HCT116 (cell line): ENCODE measurements around the gene BBLN. TPM values are rescaled to one million over a fixed set of nuclear protein-coding genes. Genes with fewer than 3 reads are reported as not detected.

Source experiments
- ATAC-seq: fragments of 200-7000 bp; cut with Tn5 transposase; 2 replicates; pipeline ENCODE4 v1.9.1; 2020; ENCODE audit warnings: mild to moderate bottlenecking, moderate library complexity
- BruUV-seq: library from RNA; stranded (reverse); fragments of 400-500 nt; replicated peaks from 2 replicates; lab custom pipeline; 2021; lab: Mats Ljungman, UMichigan
- CTCF ChIA-PET: fragments of 300-600 bp; sonication (Branson Sonifier 250); formaldehyde crosslinking; loops from one replicate; lab custom pipeline; 2021; ENCODE audit warnings: antibody characterized with exemption; lab: Charles Lee
- POLR2A ChIA-PET: fragments of 300-600, 350-600 bp; sonication (Branson Sonifier 250); formaldehyde crosslinking; loops from one replicate; lab custom pipeline; 2021; ENCODE audit warnings: antibody characterized with exemption; lab: Charles Lee
- RAD21 ChIA-PET, 2 experiments: fragments of 300-600 bp; sonication (Branson Sonifier 250); formaldehyde crosslinking; loops; one replicate each; lab custom pipeline; 2023; ENCODE audit warnings: low total read pairs in 2 of 2; ENCODE audit not compliant: uncharacterized antibody in 2 of 2, unreplicated experiment in 2 of 2, low non-redundant PET in 1 of 2; lab: Charles Lee
- DNase-seq: peaks from one replicate; pipeline ENCODE4 v3.0.0-alpha.2; 2010; ENCODE audit warnings: low read depth, low spot score
- H2AFZ ChIP-seq: fragments of 200-600 bp; shearing (Covaris generic), sonication (generic); 2 replicates; pipeline ENCODE4 v1.6.1; 2017; ENCODE audit warnings: low read depth, mixed run types, mixed read lengths, antibody characterized with exemption, low read length; ENCODE audit not compliant: poor library complexity, severe bottlenecking
- H3K27ac ChIP-seq: 2 replicates; pipeline ENCODE4 v1.5.1; 2012; ENCODE audit warnings: low read depth, low read length
- H3K27me3 ChIP-seq: fragments of 200-600 bp; sonication (generic); 2 replicates; pipeline ENCODE4 v1.6.1; 2016; ENCODE audit warnings: mixed run types, low read length, mixed read lengths; ENCODE audit not compliant: insufficient read depth
- H3K36me3 ChIP-seq, 2 experiments: fragments of 200-500 bp in 1 of 2; fragments of 200-600 bp in 1 of 2; sonication (Bioruptor generic) in 1 of 2; sonication (generic) in 1 of 2; 2 replicates each; pipeline versions ENCODE4 v1.5.1 to v1.6.1; 2014 to 2016; ENCODE audit warnings: low read length in 2 of 2, inconsistent platforms in 1 of 2, mixed read lengths in 1 of 2, mixed run types in 1 of 2; ENCODE audit not compliant: insufficient read depth in 2 of 2, control insufficient read depth in 1 of 2
- H3K4me1 ChIP-seq, 2 experiments: fragments of 200-600 bp in 1 of 2; sonication (generic) in 1 of 2; 2 replicates each; pipeline versions ENCODE4 v1.5.1 to v1.6.1; 2012 to 2017; ENCODE audit warnings: low read length in 2 of 2, inconsistent platforms in 1 of 2, mild to moderate bottlenecking in 1 of 2, mixed read lengths in 1 of 2, mixed run types in 1 of 2, moderate library complexity in 1 of 2; ENCODE audit not compliant: insufficient read depth in 2 of 2, control insufficient read depth in 1 of 2
- H3K4me2 ChIP-seq: fragments of 200-600 bp; sonication (generic); 2 replicates; pipeline ENCODE4 v1.6.1; 2017; ENCODE audit warnings: mixed run types, low read length, mixed read lengths
- H3K4me3 ChIP-seq, 2 experiments: fragments of 200-600 bp in 1 of 2; sonication (generic) in 1 of 2; replicated peaks in 1 of 2; 2 replicates each; pipeline ENCODE4 v1.5.1; 2011 to 2016; ENCODE audit warnings: low read length in 2 of 2, control low read depth in 1 of 2, low read depth in 1 of 2, mild to moderate bottlenecking in 1 of 2, mixed read lengths in 1 of 2, mixed run types in 1 of 2
- H3K79me2 ChIP-seq: fragments of 200-600 bp; sonication (generic); 2 replicates; pipeline ENCODE4 v1.6.1; 2017; ENCODE audit warnings: mild to moderate bottlenecking, mixed run types, low read length, moderate library complexity, mixed read lengths; ENCODE audit not compliant: insufficient read depth
- H3K9ac ChIP-seq: fragments of 200-600 bp; sonication (generic); 2 replicates; pipeline ENCODE4 v1.6.1; 2016; ENCODE audit warnings: low read length, mixed read lengths
- H3K9me2 ChIP-seq: fragments of 200-600 bp; sonication (generic), shearing (Covaris generic); 2 replicates; pipeline ENCODE4 v1.6.1; 2017; ENCODE audit warnings: mixed run types, mild to moderate bottlenecking, moderate library complexity; ENCODE audit not compliant: insufficient read depth
- H3K9me3 ChIP-seq, 2 experiments: fragments of 200-500 bp in 1 of 2; fragments of 200-600 bp in 1 of 2; sonication (Bioruptor generic) in 1 of 2; sonication (generic) in 1 of 2; 2 replicates each; pipeline ENCODE4 v1.6.1; 2014 to 2017; ENCODE audit warnings: low read length in 2 of 2, mixed read lengths in 2 of 2, inconsistent platforms in 1 of 2, low read depth in 1 of 2, mild to moderate bottlenecking in 1 of 2, mixed run types in 1 of 2, moderate library complexity in 1 of 2; ENCODE audit not compliant: control insufficient read depth in 1 of 2, insufficient read depth in 1 of 2
- H4K20me1 ChIP-seq: fragments of 200-600 bp; sonication (generic), shearing (Covaris generic); 2 replicates; pipeline ENCODE4 v1.6.1; 2017; ENCODE audit warnings: mixed run types, mild to moderate bottlenecking, moderate library complexity; ENCODE audit not compliant: insufficient read depth
- CBX3 ChIP-seq: IDR thresholded peaks from 2 replicates; pipeline ENCODE4 v1.6.1; 2012; ENCODE audit warnings: low read depth
- CEBPB ChIP-seq: IDR thresholded peaks from 2 replicates; pipeline ENCODE4 v1.6.1; 2012; ENCODE audit warnings: low read depth
- CTCF ChIP-seq, 3 experiments: fragments of 200-600 bp in 1 of 3; sonication (generic) in 1 of 3; IDR thresholded peaks in 2 of 3; conservative IDR thresholded peaks in 1 of 3; 2 replicates each; pipeline ENCODE4 v1.5.1; 2012 to 2017; ENCODE audit warnings: low read depth in 2 of 3, low read length in 2 of 3, antibody characterized with exemption in 1 of 3, borderline replicate concordance in 1 of 3, control low read depth in 1 of 3, mild to moderate bottlenecking in 1 of 3, mixed read lengths in 1 of 3, mixed run types in 1 of 3, moderate library complexity in 1 of 3; ENCODE audit not compliant: insufficient read depth in 1 of 3
- EGR1 ChIP-seq: IDR thresholded peaks from 2 replicates; pipeline ENCODE4 v1.6.1; 2012; ENCODE audit warnings: low read depth
- EZH2 ChIP-seq: fragments of 200-600 bp; sonication (generic); IDR thresholded peaks from 2 replicates; pipeline ENCODE4 v1.6.1; 2017; ENCODE audit warnings: antibody characterized with exemption, mixed run types
- RAD21 ChIP-seq: IDR thresholded peaks from 2 replicates; pipeline ENCODE4 v1.6.1; 2012; ENCODE audit warnings: low read depth, mild to moderate bottlenecking
- REST ChIP-seq: IDR thresholded peaks from 2 replicates; pipeline ENCODE4 v1.6.1; 2012; ENCODE audit warnings: low read depth
- SIN3A ChIP-seq: IDR thresholded peaks from 2 replicates; pipeline ENCODE4 v1.6.1; 2012; ENCODE audit warnings: low read depth
- SRF ChIP-seq: IDR thresholded peaks from 2 replicates; pipeline ENCODE4 v1.6.1; 2012; ENCODE audit warnings: low read depth
- YY1 ChIP-seq: IDR thresholded peaks from 2 replicates; pipeline ENCODE4 v1.6.1; 2011; ENCODE audit warnings: low read length, low read depth, moderate library complexity, mild to moderate bottlenecking; ENCODE audit not compliant: insufficient replicate concordance; ENCODE audit errors: extremely low read depth
- intact Hi-C: fragments of 100-400 bp; cut with micrococcal nuclease; formaldehyde crosslinking; loops from 2 replicates; pipeline ENCODE4 v1.10.0; 2022
- total RNA-seq: library from RNA; stranded (reverse); gene quantifications from one replicate; pipeline ENCODE4 v1.2.1, GENCODE V29; 2021; ENCODE audit not compliant: unreplicated experiment

The BBLN gene
- total RNA-seq, 1 experiment from 2014 or later, result 119 TPM

DNA sequence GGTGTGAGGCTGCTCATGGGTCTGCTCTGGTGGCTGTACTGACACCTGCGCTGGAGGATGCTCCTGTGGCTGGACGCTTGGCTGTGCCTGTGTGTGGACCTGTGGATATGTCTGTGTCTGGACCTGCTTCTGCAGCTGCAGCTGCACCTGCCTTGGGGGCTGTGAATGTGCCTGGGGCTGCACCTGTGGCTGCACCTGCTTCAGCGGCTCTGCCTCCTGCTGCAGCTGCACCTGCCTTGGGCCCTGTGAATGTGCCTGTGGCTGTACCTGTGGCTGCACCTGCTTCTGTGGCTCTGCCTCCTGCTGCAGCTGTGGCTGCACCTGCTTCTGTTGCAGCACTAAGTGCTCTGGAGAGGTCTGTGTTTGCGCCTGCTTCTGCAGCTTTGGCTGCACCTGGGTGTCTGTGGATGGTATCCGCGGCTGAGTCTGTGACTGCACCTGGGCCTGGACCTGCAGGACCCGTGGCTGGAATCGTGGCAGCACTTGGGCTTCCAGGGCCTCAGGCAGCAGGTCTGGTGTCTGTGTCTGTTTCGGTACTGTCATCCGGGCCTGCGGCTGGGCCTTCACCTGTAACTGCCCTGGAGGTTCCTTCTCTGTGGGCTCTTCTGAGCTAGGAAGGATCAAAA lies 18.9 kb downstream of the BBLN start:
- RAD21 ChIA-PET, result no interaction called here
- Histone ChIP-seq H3K27me3 (no peaks in the 10 kb centered on the region), H3K27ac (no peak overlapping the region), H3K4me3 (no peak overlapping the region), H4K20me1 (no peaks in the 10 kb centered on the region), H3K4me2 (no peak overlapping the region), H3K4me1 (no peaks in the 10 kb centered on the region), H3K36me3 (peaks cover 24 to 51% of the 10 kb centered on the region in 2 experiments), H3K9me3 (no peaks in the 10 kb centered on the region; a peak in 1 of 4 replicates), H2AFZ (no peak overlapping the region), H3K79me2 (no peaks in the 10 kb centered on the region; the same call in 1 of the 2 replicates), H3K9ac (no peak overlapping the region), H3K9me2 (no peaks in the 10 kb centered on the region)
- CTCF ChIA-PET, result interaction anchor here (0.8 to 1.0 kb wide), 2 partner anchors 12 to 54 kb away, joined by 3 read pairs; no protein-coding TSS in a partner anchor
- intact Hi-C loops, result no loop called here
- TF ChIP-seq CTCF (IDR thresholded peaks at IDR 0.05 in 2 of 3, conservative IDR thresholded peaks at IDR 0.05 in 1 of 3; ENCODE audit: borderline replicate concordance in 1 of 3, insufficient read depth in 1 of 3, low read depth in 2 of 3, low read length in 2 of 3), result no peak
- TF ChIP-seq SIN3A, result no peak
- no peak for TF ChIP-seq SRF
- no peak for TF ChIP-seq CEBPB
- TF ChIP-seq CBX3, result no peak
- TF ChIP-seq YY1, result no peak
- TF ChIP-seq EZH2, result no peak
- TF ChIP-seq REST, result no peak
- TF ChIP-seq RAD21, result no peak
- no peak for TF ChIP-seq EGR1
- DNase-seq, result no peak
- TSS peak; percentile 37 for BruUV-seq
- POLR2A ChIA-PET, result no interaction called here
- ATAC-seq, result no peak
